KBM-7 (cell line): ENCODE results near the gene LENG1.

ENCODE experiments used
- DNase-seq: peaks from one replicate; pipeline ENCODE4 v3.0.0-alpha.2; 2015
- in situ Hi-C: fragments of 300-500 bp; cut with MboI; formaldehyde crosslinking; loops from 2 replicates; pipeline ENCODE4 v1.14.3; 2020; ENCODE audit warnings: low sequenced_read_pairs, low pct_unique_long_range_greater_than_20kb, mixed read lengths

Gene LENG1

DNA sequence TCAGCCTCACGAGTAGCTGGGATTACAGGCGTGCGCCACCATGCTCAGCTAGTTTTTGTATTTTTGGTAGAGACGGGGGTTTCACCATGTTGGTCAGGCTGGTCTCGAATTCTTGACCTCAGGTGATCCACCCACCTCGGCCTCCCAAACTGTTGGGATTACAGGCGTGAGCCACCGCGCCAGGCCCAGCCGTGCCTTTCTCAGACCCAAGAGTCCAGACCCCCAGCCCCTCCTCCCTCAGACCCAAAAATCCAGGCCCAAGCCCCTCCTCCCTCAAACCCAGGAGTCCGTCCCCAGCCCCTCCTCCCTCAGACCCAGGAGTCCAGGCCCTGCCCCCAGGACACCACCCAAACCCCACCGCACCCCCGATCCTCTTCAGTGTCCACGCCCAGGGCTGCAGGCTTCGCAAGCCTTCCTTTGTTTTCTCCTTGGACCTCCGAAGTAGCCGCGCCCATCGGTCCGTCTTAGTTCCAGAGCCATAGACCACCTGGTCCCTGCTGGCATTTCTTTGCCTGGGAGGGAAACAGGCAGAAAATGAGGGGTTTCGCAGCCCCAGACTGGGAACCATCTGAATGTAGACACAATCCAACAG is 9.7 kb upstream of the LENG1 start:
- in situ Hi-C loops: no loop called here
- no peak for DNase-seq

DNA sequence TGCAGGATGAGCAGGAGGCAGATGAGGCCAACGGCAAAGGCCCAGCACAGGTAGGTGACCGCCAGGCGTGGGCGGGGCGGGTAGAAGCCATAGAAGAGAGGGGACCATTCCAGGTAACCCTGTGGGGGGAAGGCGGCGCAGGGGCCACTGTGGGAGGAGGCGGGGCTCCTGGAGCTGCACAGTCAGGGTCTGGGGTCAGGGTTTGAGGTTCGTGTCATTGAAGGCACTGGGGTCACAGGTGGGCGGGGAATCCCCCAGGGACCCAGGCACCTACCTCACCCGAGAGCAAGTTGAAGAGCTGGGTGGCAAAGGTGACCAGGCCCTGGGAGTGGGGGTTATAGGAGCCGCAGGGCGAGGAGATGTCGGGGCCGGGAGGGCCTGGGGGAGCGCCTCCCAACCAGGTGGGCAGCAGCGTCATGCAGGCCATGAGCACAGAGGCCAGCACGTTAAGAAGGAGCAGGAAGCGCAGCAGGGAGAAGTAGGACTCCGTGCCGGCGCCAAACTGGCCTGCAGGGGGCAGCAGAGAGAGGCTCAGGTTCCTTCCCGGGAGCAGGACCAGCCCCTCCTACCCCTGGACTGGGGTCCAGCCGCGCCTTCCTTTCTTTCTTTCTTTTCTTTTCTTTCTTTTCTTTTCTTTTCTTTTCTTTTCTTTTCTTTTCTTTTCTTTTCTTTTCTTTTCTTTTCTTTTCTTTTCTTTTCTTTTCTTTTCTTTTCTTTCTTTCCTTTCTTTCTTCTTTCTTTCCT is 8.8 kb upstream of the LENG1 start:
- peak; percentile 93 for DNase-seq
- in situ Hi-C loops: no loop called here

DNA sequence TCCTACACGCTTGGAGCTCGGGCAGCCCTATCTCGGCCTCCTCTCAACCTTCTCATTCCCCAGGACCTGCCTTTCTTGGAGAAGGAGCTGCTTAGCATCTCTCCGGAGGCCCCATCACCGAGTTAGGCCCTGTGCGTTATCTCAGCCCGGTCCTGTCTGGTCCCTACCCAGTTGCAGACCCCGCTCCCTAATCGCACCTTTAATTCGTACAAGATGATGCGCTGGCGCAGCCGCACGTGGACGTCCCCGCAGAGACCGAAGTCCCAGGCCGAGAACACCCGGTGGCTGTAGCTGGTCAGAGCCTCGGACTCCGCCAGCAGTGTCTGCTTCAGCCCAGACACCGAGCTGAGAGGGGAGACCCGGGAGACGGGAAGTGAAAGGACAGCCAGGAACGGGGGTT is 5.7 kb upstream of the LENG1 start:
- in situ Hi-C loops: no loop called here
- no peak for DNase-seq

DNA sequence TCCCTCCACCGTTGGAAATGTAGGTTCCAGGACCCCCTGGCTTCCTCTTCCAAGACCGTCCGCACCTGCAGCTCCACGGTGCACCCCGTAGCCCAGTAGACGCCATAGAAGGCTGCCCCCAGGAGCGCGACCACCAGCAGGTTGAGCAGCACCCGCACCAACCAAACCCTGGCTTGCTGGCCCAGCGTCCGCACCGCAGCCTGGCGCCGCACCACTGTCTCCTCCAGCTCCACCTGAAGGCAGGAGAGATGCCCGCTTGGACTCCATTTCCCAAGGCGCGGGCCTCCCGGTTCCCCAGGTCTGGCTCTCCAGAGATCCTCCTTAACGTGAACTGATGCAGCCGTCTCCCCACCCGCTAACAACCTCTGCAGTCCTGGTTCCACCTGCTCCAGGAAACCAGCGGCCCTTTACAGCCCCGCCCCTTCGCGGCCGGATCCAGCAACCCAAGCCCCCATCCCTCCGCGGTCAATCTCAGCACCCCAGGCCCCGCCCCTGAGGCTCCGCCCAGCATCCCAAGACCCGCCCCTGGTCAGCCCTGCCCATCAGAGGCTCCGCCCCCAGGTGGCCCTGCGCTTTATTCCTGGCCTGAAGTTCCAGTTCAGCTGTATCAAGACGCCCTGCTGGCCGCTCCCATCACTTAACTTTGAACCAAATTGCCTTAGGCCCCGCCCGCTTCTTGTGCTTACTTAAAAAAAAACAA is 5.0 kb upstream of the LENG1 start:
- in situ Hi-C loops: no loop called here
- no peak for DNase-seq

DNA sequence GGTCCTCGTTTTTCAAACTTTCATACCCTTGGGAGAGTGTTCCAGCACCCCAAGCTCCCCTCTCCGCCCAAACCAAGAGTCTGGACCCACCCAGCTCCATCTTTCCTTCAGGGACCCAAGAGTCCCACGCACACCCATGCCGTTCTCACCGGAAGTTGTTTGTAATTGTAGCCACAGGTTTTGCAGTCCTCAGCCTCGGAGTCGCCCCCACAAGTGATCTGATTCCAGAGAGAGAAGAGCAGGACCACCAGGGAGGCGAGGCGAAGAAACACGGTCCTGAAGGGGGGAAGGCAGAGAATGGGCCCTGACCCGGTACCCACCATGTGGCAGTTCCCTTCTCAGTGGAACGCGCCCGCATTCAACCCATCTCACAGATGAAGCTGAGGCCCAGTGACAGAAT is 3.4 kb upstream of the LENG1 start:
- in situ Hi-C loops: no loop called here
- no peak for DNase-seq

DNA sequence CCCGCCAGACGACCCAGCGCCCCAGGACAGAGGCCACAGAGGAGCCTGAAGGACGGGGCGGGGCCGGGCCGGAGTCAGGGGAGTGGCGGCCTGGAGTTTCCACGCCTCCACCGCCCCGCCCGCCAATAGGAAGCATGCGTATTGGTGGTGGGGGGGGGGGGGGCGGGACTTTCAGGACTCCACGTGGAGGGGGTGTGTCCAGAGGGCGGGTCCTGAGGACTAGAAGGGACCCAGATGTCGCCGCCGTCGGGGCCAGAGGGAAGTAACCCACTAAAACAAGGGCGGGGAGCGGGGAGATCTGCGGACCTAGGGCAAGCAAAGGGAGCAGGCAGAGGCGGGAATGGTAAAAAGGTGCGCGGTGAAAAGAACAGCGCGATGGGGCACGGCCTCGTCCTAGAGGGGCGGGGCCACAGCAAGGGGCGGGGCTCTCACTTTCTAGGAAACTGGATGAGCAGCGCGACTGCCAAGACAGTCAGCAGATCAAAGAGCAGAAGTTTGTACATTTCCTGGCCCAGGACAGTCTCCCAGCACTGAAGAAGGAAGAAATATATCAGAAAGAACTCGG is 2.8 kb upstream of the LENG1 start:
- in situ Hi-C loops: no loop called here
- DNase-seq: peak; percentile 92

DNA sequence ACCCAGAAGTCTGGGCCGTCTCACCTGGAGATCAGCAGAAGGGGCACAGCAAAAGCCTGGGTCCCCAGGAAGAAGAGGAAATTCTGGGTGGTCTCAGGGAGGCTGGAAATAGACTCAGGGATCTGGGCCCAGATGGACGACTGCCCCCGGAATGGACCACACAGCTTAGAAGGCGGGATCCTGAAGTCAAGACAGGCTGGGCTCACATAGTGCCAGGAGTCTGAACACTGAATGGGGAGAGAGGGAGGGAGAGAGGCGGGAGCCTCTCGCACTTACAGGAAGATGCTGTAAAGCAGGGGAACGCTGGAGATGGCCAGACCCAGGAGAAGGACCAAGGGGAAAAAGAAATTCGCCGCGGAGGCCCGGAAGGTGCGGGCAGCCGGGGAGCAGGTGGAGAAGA is 1.3 kb upstream of the LENG1 start:
- in situ Hi-C loops: no loop called here
- DNase-seq: no peak

DNA sequence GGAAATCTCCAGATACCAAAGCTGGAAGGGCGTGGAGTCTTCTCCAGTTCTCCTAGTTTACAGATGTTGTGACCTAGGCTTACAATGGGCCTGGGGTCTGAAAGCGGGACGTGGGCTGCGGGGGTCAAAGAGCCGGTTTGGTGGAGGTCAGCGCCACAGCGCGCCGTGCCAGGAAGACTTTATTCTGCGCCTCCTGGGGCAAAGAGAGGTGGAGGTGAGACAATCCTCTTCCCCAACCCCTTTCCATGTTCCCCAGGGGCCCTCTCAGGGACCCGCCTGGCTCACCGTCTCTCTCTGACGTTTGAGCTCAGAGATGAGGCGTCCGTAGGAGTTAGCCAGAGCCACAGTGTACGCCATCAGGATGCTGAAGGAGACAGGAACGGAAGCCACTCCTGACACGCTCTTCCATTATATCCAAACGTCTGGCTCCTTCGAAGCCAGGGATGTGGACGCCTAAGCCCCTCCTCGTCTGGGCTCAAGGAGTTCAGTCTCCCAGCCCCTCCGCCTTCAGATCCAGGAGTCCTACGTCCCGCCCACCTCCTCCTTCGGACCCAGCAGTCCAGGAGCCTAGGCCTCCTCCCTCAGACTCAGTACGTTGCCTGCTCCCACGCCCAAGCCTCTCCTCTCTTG is 776 bp upstream of the LENG1 start:
- in situ Hi-C loops: no loop called here
- DNase-seq: no peak

DNA sequence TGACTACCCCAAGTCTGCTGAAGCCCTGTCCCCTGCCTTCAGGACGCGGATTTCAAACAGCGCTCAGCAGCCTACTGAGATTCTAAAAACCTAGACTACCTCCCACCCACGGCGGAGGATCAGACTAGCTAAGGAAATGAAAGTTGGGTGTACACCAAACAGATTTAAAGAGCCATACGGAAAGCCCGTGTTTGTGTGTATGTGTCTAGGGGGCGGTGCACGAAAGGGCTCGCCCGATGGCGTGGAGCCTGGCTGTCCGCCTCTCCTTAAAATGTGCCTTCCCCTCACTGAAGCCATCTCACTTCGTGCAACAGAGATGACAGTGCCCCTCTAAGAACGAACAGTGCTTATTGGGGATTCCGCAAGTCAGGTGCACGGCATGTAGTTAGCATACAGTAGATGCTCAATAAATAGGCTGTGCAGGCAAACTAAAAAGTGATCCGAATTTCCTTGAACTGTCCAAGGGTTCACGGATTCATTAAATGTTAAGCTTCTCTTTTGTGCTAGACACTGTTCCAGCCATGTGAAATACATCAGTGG is 639 bp downstream of the LENG1 start:
- DNase-seq: no peak
- in situ Hi-C loops: no loop called here

DNA sequence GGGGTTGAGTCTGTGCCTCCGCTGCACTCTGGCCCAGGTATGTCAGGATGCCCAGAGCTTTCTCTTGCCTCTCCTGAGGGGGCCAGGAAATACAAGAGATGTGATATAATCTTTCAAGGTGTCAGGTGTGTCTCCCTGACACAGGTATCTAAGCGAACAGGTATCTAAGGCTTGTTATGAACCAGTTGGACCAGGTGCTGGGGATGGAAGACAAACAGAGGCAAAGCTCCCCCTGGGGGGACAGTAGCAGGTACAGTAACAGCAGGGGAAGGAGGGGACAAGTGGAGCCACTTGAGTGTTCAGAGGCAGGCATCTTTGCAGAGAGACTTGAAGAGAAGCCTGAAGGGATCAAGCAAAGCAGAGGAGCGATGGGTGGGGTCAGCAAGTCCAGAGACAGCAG is 2.6 kb downstream of the LENG1 start:
- no peak for DNase-seq
- in situ Hi-C loops: no loop called here

DNA sequence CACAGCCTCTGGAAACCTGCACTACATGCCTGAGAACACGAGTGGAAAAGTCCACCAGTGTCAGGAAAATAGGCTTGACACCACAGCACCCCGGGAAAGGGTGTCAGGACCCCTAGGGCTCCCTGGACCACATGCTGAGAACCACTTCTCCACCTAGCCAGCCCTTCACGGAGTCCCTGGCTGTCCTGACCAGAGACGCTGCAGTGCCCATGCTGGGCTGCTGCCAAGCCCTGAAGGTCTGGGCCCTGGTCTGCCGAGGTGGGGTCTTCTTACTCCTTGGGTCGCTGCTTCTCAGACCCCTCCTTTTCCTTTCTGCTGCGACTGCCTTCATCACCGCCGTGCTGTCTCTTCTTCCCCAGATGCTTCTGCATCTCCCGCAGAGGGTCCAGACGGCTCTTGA is 3.0 kb downstream of the LENG1 start:
- DNase-seq: no peak
- in situ Hi-C loops: no loop called here

DNA sequence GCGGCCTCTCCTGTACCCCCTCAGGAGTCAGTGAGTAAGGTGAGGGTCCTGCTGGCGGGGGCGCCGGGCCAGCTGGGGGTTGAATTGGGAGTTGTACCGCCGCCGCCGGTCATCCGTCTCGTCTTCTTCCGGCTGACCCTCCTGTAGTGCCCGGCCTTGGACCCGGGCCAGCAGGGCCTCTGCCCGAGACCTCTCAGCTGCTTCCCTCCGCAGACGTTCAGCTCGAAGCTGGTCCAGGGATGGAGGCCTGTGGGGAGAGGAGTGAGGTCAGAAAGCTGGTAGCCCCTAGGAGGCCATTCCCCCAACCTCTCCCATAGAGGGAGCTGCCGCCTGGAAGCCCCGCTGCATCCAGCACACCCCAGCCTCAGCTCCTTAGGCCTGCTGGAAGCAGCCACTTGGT is 3.8 kb downstream of the LENG1 start:
- no peak for DNase-seq
- in situ Hi-C loops: no loop called here

DNA sequence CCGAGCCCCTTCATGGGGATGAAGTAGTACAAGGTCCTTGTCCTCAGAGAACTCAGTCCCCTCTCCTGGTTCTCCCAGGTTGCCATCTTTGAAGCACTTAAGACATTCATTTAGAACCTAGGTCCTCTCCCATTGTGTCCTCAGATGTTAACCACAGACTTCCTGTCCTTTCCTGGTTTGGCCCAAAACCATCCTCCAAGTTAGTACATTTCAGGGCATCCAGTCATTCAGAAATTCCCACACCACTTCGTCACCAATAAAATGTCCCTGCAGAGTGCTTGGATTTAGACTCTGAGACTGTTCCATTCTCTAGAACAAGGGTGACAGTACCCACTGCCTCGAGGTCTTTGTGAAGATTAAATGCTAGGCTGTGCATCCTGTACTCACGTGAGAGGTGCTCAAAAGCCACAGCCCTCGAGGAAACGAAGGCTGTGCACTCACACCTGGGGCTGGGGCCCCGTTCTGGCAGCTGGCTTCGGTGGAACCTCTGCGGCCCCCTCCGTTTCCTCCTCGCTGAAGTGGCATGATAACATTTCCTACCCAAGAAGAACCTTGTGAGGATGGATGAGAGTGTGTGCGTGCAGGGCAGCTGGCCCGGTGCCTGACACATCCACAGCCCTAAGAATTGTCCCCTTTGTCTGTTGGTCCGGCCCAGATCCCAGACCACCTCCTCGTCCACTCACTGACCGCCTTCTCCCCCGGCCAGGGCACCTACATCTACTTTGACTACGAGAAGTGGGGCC is 4.7 kb downstream of the LENG1 start:
- in situ Hi-C loops: no loop called here
- no peak for DNase-seq

DNA sequence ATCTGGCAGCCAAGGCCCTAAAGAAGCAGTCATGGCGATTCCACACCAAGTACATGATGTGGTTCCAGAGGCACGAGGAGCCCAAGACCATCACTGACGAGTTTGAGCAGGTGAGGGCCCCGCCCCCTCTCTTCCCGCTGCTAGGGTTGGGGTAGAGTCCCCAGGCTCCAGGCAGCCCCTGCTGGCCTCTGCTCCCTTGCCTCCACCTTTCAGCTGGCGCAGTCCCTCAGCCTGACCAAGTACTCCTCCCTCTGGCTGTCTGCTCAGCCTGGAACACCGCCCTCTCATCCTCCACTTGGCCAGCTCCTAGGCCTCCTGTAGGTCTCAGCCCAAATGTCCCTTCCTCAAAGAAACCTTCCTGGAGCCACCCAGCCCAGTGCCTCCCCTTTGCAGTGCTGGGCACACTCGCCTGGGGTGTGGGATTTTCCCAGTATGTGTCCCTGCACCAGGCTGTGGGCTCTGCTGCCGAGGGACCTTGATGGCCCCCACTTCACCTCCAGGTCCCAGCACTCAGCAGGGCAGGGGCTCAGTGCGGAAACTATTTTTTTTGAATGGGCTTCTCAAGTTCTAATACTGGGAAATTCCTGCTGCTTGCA is 5.7 kb downstream of the LENG1 start:
- DNase-seq: no peak
- in situ Hi-C loops: no loop called here

DNA sequence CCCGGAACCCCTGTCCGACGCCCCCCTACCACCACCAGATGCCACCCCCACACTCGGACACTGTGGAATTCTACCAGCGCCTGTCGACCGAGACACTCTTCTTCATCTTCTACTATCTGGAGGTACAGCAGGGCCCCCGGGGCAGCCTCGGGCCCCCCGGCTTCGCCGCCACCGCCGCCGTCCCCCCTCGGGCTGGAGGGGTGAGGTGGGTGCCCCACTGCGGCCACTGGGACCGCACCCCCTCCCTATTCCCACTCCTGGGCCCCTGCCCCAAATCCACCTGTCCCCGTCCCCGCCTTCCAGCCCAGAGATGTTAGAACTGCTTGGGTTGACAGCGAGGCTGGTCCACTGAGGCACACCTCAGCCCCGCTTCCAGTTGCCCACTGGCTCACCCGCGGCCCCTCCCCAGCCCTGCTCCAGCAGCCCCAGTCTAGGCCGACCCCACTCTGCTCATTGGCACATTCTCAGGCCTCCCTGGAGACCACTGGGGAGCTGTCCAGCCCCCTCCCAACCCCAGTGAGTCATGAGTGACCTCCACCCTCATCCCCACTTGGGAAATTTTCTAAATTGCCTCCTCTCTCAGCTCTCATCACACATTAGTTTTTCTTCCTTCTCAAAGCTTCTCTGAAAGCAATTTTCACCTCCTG is 6.5 kb downstream of the LENG1 start:
- no peak for DNase-seq
- in situ Hi-C loops: no loop called here

DNA sequence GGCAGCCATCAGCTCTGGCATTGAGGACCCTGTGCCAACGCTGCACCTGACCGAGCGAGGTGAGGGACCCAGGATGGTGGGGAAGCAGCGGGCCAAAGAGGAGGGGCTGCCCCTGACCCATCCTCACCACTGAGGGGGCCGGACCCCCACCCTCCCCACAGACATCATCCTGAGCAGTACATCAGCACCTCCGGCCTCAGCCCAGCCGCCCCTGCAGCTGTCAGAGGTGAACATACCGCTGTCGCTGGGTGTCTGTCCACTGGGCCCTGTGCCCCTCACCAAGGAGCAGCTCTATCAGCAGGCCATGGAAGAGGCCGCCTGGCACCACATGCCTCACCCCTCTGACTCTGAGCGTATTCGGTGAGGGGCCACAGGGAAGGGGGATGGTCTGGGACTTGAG is 7.3 kb downstream of the LENG1 start:
- in situ Hi-C loops: no loop called here
- no peak for DNase-seq

DNA sequence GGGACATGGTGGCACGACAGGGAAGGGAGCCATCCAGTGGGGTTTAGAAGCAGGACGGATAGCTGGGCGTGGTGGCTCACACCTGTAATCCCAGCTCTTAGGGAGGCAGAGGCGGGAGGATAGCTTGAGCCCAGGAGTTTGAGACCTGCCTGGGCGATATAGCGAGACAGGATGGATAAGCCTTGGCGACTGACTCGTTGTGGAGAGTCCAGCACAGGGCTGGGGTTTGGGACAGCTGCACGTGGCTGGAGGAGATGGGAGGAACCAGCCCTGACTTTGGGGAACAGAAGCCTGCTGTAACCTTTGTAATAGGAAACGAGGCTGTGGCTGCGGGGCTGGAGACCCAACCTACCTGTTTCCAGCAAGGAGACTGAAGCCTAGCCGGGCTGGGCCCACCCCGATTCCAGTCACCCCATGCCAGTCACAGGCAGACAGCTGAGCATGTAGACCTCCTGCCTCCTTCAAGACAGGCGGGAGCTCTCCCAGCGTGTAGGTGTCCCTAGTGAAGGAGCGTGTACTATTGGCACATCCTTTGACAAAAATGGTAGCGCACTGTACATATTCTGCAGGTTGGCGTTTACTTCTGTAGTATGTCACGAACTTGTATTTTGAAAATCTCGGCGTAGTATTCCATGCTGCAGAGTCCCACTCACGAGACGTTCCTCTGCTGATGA is 8.0 kb downstream of the LENG1 start:
- no peak for DNase-seq
- in situ Hi-C loops: no loop called here
